Measurements from ENCODE around the gene TCEA2.

GRCh38 chr20:64081624-64081964 lies 18.6 kb downstream of the TCEA2 start:
- TF ChIP-seq CTCF (IDR thresholded peaks at IDR 0.05) (no peak), POLR2A (IDR thresholded peaks at IDR 0.05) (no peak), POLR2AphosphoS5 (IDR thresholded peaks at IDR 0.05; ENCODE audit: insufficient read depth in 1 of 2, low read depth in 1 of 2) (no peak)
